Chondrocyte (in vitro differentiated cells): Measurements from ENCODE around the gene CSF1. TPM values are rescaled to one million over a fixed set of nuclear protein-coding genes. Genes with fewer than 3 reads are reported as not detected.

Experiments used
- DNase-seq: peaks from one replicate; pipeline ENCODE4 v3.0.0; 2021; ENCODE audit warnings: mixed read lengths, low spot score
- H3K27ac Mint-ChIP-seq: one replicate; pipeline ENCODE4 v1.8.0; 2021; ENCODE audit warnings: mild to moderate bottlenecking, moderate library complexity, mixed read lengths; ENCODE audit not compliant: unreplicated experiment
- H3K27me3 Mint-ChIP-seq: 2 replicates; pipeline ENCODE4 v1.8.0; 2021; ENCODE audit warnings: low read depth, mixed read lengths
- H3K36me3 Mint-ChIP-seq: 2 replicates; pipeline ENCODE4 v1.8.0; 2021; ENCODE audit warnings: low read depth, mixed read lengths
- H3K4me1 Mint-ChIP-seq: 2 replicates; pipeline ENCODE4 v1.8.0; 2021; ENCODE audit warnings: low read depth, mild to moderate bottlenecking, mixed read lengths
- H3K4me3 Mint-ChIP-seq: one replicate; pipeline ENCODE4 v1.8.0; 2021; ENCODE audit warnings: mild to moderate bottlenecking, moderate library complexity, mixed read lengths; ENCODE audit not compliant: unreplicated experiment
- H3K9me3 Mint-ChIP-seq: 2 replicates; pipeline ENCODE4 v1.8.0; 2021; ENCODE audit warnings: low read depth, mixed read lengths
- total RNA-seq: library from RNA; stranded (reverse); gene quantifications from 3 replicates; pipeline ENCODE4 v1.2.1, GENCODE V29; 2021
- TF ChIP-seq, protein P1 (sequence below): fragments of 200-600 bp; sonication (generic); IDR thresholded peaks from 2 replicates; pipeline ENCODE4 v1.5.0; 2021; ENCODE audit warnings: antibody characterized with exemption, mild to moderate bottlenecking, moderate library complexity

The CSF1 gene
- total RNA-seq, 1 donor from 2014 or later: 19.8 TPM

DNA sequence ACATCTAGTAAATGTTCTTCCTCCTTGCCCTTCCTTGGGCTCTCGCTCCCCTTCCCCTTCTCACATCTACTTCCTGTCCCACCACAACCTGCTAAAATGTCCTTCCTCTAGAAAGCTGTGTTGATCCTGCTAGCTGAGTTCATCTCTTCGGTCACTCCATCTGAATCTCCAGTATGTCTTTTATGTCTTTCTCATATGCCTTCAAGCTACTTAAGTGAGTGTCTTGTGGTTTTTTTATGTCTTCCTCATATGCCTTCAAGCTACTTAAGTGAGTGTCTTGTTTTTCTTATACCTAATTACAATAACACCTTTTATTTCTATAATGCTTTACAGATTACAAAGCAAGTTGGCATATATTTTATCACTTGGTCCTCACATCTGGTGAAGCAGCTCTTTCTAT lies 33.9 kb downstream of the CSF1 start:
- TF ChIP-seq, protein P1, sequence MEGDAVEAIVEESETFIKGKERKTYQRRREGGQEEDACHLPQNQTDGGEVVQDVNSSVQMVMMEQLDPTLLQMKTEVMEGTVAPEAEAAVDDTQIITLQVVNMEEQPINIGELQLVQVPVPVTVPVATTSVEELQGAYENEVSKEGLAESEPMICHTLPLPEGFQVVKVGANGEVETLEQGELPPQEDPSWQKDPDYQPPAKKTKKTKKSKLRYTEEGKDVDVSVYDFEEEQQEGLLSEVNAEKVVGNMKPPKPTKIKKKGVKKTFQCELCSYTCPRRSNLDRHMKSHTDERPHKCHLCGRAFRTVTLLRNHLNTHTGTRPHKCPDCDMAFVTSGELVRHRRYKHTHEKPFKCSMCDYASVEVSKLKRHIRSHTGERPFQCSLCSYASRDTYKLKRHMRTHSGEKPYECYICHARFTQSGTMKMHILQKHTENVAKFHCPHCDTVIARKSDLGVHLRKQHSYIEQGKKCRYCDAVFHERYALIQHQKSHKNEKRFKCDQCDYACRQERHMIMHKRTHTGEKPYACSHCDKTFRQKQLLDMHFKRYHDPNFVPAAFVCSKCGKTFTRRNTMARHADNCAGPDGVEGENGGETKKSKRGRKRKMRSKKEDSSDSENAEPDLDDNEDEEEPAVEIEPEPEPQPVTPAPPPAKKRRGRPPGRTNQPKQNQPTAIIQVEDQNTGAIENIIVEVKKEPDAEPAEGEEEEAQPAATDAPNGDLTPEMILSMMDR: no peak
- H3K4me3 Mint-ChIP-seq: no peak overlapping the region
- no peaks in the 10 kb centered on the region for H3K27me3 Mint-ChIP-seq
- no peaks in the 10 kb centered on the region for H3K9me3 Mint-ChIP-seq
- no peak for DNase-seq
- no peak overlapping the region for H3K27ac Mint-ChIP-seq
- no peaks in the 10 kb centered on the region for H3K4me1 Mint-ChIP-seq
- peaks cover 2% of the 10 kb centered on the region for H3K36me3 Mint-ChIP-seq

DNA sequence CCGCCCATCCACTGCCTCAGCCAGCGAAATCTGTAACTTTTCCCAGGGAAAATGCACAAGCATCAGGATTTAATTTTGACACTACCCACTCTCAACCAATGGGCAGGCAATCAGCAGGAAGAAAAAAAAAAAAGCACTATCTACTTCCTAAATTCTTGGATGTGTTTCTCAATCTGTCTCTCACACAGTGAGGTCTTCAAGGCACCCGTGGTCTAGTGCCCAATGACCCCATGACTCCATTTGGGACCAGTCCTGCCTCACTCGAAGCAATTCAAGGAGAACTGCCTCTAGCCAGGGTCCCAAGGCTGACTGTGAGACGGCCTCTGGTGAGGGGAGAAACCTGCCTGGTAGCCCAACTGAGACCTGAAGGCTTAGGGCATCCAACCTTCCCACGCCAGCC lies 35.9 kb downstream of the CSF1 start:
- TF ChIP-seq, protein P1: no peak
- Mint-ChIP-seq H3K27me3 (no peaks in the 10 kb centered on the region), H3K9me3 (no peaks in the 10 kb centered on the region), H3K4me3 (no peak overlapping the region), H3K4me1 (peaks cover 10% of the 10 kb centered on the region), H3K36me3 (peaks cover 2% of the 10 kb centered on the region), H3K27ac (no peak overlapping the region)
- DNase-seq: no peak

DNA sequence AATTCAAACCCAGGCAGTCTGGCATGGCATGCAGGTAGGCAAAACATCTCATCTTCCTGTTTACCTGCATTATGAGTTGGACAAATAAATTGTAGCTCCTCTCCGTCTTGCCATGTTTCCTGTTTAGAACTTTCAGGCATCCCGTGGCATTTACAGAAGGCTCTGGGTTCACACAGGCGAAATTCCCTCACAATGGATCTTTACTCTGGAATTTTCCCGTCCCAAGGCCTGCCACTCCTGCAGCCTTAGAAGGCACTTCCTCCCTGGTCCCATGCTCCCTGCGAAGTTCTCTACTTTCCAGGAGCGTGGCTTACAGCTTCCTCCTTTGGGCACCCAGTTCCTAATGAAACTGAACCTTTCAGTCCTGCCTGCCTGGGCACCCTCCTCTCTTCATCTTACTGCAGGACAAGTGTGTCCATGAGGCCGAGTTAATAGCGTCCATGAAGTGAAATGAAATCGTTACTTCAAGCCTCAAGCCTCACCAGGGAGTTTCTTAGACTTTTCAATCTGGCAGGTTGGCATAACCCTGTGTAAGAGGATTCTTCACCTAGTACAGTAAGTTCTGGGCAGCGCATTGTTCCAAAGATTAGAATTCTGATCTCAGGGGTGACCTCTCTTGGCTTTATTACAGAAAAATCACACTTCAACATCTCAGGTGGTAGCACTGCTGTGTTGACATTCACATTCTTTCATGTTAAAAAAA lies 37.1 kb downstream of the CSF1 start:
- H3K4me1 Mint-ChIP-seq: peaks cover 10% of the 10 kb centered on the region
- no peaks in the 10 kb centered on the region for H3K27me3 Mint-ChIP-seq
- no peak overlapping the region for H3K27ac Mint-ChIP-seq
- H3K4me3 Mint-ChIP-seq: no peak overlapping the region
- no peaks in the 10 kb centered on the region for H3K9me3 Mint-ChIP-seq
- DNase-seq: no peak
- TF ChIP-seq, protein P1: no peak
- H3K36me3 Mint-ChIP-seq: peaks cover 2% of the 10 kb centered on the region

DNA sequence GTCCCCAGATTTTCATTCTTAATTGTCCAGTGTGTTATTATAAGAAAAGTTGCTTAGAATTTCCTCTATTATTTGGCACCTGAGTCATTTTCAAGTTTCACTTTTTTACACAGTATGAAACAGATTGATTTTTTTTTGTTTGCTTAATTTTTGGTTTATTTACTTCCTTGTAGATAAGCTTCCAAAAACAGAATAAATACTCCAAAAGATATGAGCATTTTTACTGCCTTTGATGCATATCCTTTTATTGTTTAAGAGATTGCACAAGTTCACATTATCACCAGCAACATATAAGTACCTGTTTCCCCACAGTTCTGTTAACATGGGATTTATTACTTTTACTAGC lies 37.6 kb downstream of the CSF1 start:
- TF ChIP-seq, protein P1: no peak
- Mint-ChIP-seq H3K27me3 (no peaks in the 10 kb centered on the region), H3K36me3 (peaks cover 2% of the 10 kb centered on the region), H3K9me3 (no peaks in the 10 kb centered on the region), H3K27ac (no peak overlapping the region), H3K4me3 (no peak overlapping the region), H3K4me1 (peaks cover 10% of the 10 kb centered on the region)
- DNase-seq: no peak

DNA sequence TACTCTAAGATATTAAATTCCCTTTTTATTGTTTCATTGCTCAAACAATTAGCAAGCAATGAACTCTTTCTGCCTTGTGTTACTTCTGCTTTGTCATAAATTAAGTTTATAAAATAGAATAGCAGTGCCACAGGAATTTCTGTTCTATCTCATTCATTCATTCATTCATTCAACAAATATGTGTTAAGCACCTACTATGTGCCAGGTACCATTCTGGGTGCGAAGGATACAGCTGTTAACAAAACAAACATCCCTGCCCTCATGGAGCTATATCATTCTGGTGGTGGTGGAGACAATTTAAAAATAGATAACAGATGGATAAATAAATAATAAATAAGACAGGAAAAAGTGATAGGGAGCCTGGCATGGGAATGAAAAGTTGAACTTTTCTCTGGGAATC lies 39.4 kb downstream of the CSF1 start:
- Mint-ChIP-seq H3K9me3 (no peaks in the 10 kb centered on the region), H3K36me3 (peaks cover 2% of the 10 kb centered on the region), H3K4me3 (no peak overlapping the region), H3K27ac (no peak overlapping the region), H3K27me3 (no peaks in the 10 kb centered on the region), H3K4me1 (peaks cover 15% of the 10 kb centered on the region)
- TF ChIP-seq, protein P1: no peak
- no peak for DNase-seq
